H1 (cell line): Measurements from ENCODE around the gene TRABD2B. TPM values are rescaled to one million over a fixed set of nuclear protein-coding genes. Genes with fewer than 3 reads are reported as not detected.

Source experiments
- CHD7 ChIP-seq: fragments of 300-600 bp; sonication (generic); IDR thresholded peaks from 2 replicates; pipeline ENCODE4 v1.7.1; 2012; ENCODE audit warnings: low read length, moderate library complexity, mild to moderate bottlenecking, inconsistent platforms; ENCODE audit not compliant: insufficient replicate concordance
- GABPA ChIP-seq: IDR thresholded peaks from 2 replicates; pipeline ENCODE4 v1.6.1; 2011; ENCODE audit warnings: mild to moderate bottlenecking, low read length, moderate library complexity, borderline replicate concordance; ENCODE audit not compliant: insufficient read depth
- RXRA ChIP-seq: IDR thresholded peaks from 2 replicates; pipeline ENCODE4 v1.6.1; 2011; ENCODE audit warnings: low read depth, mild to moderate bottlenecking, low read length, moderate library complexity; ENCODE audit not compliant: insufficient read depth
- SP1 ChIP-seq: IDR thresholded peaks from 2 replicates; pipeline ENCODE4 v1.6.1; 2011; ENCODE audit warnings: low read depth, low read length
- polyA plus RNA-seq, 7 experiments: library from polyadenylated mRNA; depleted of rRNA in 3 of 7; stranded (reverse) in 5 of 7; unstranded in 2 of 7; fragments of >200 nt in 5 of 7; fragments of 200-250 nt in 2 of 7; gene quantifications; 1 replicate in 5 of 7; 2 replicates in 1 of 7; 4 replicates in 1 of 7; pipeline versions ENCODE4 v1.2.1 to v1.2.3, GENCODE V29; 2011 to 2013; ENCODE audit warnings: missing spikeins in 2 of 7, mixed read lengths in 2 of 7
- total RNA-seq: library from RNA; stranded (reverse); fragmentation: NEBNext Ultra II Directional; extraction: Animal tissue kit (Norgen Biotek cat#: 25700); gene quantifications from 2 replicates; pipeline ENCODE4 v1.2.1, GENCODE V29; 2021

The TRABD2B gene
- total and polyA plus RNA-seq, 2 of the 8 experiments (the other 6 are each of a cell fraction or from before 2014, with no cell fraction given) = 0.95 to 3.4 TPM

- TF ChIP-seq CHD7 = no peak
- no peak for TF ChIP-seq GABPA
- no peak for TF ChIP-seq SP1
- no peak for TF ChIP-seq RXRA
These were observed 33.0 kb upstream of the TRABD2B start (continued) for GRCh38 chr1:48030211-48030610.
